B cell (primary cell): ENCODE measurements around the gene GOLT1B. TPM values are rescaled to one million over a fixed set of nuclear protein-coding genes. Genes with fewer than 3 reads are reported as not detected.

Experiments used
- polyA plus RNA-seq: library from polyadenylated mRNA; depleted of rRNA; stranded (reverse); fragments of >200 nt; gene quantifications from 2 replicates; pipeline ENCODE4 v1.2.3, GENCODE V29; 2012
- total RNA-seq, 2 donors: library from RNA; stranded (reverse); fragments of 120-200 nt in 1 of 2; gene quantifications; 1 replicate in 1 of 2; 2 replicates in 1 of 2; pipeline versions ENCODE4 v1.2.3 to v1.2.4, GENCODE V29; 2013 to 2022

Gene GOLT1B
- total and polyA plus RNA-seq, 2 donors (not counting 1 experiment from before 2014, with no cell fraction given), result 8.2 to 25.1 TPM

Other genes starting within 250 kb of the GOLT1B start
- gene SLCO1A2, start 166.9 kb upstream of the GOLT1B start, total RNA-seq, result 0.17 TPM in 1 of 2 replicates, not detected in the other
- gene SLCO1A2, start 166.9 kb upstream of the GOLT1B start, polyA plus RNA-seq, result not detected in 2 replicates
- gene IAPP, start 128.9 kb upstream of the GOLT1B start, total RNA-seq, result not detected in 2 replicates
- not detected in 2 replicates for gene IAPP, start 128.9 kb upstream of the GOLT1B start, polyA plus RNA-seq
- gene PYROXD1, start 64.1 kb upstream of the GOLT1B start, total RNA-seq, result 28.4 and 31.2 TPM in 2 replicates
- gene PYROXD1, start 64.1 kb upstream of the GOLT1B start, polyA plus RNA-seq, result 22.1 and 34.9 TPM in 2 replicates
- gene RECQL, start 154 bp upstream of the GOLT1B start, total RNA-seq, result 54.8 and 56.3 TPM in 2 replicates
- gene RECQL, start 154 bp upstream of the GOLT1B start, polyA plus RNA-seq, result 13.9 and 14.4 TPM in 2 replicates
- 0.39 TPM in 1 of 2 replicates, not detected in the other for gene SPX, start 24.5 kb downstream of the GOLT1B start, total RNA-seq
- 0.04 and 0.13 TPM in 2 replicates for gene SPX, start 24.5 kb downstream of the GOLT1B start, polyA plus RNA-seq
- gene GYS2, start 103.1 kb downstream of the GOLT1B start, total RNA-seq, result 0.10 TPM in 1 of 2 replicates, not detected in the other
- gene GYS2, start 103.1 kb downstream of the GOLT1B start, polyA plus RNA-seq, result not detected in 2 replicates
- gene LDHB, start 156.1 kb downstream of the GOLT1B start, total RNA-seq, result 161 and 163 TPM in 2 replicates
- 63.2 and 71.9 TPM in 2 replicates for gene LDHB, start 156.1 kb downstream of the GOLT1B start, polyA plus RNA-seq